HCT116 (cell line): ENCODE measurements around the gene TCF7.

Experiments used
- EGR1 ChIP-seq: IDR thresholded peaks from 2 replicates; pipeline ENCODE4 v1.6.1; 2012; ENCODE audit warnings: low read depth
- EZH2 ChIP-seq: fragments of 200-600 bp; sonication (generic); IDR thresholded peaks from 2 replicates; pipeline ENCODE4 v1.6.1; 2017; ENCODE audit warnings: antibody characterized with exemption, mixed run types
- EZH2phosphoT487 ChIP-seq: fragments of 200-600 bp; IDR thresholded peaks from 2 replicates; pipeline ENCODE4 v1.6.1; 2018; ENCODE audit warnings: antibody characterized with exemption, borderline replicate concordance
- FOSL1 ChIP-seq: IDR thresholded peaks from 2 replicates; pipeline ENCODE4 v1.6.1; 2012; ENCODE audit warnings: low read depth
- POLR2A ChIP-seq: IDR thresholded peaks from 2 replicates; pipeline ENCODE4 v1.7.0; 2011; ENCODE audit warnings: borderline replicate concordance; ENCODE audit not compliant: insufficient read depth, insufficient read length; ENCODE audit errors: extremely low read depth
- YY1 ChIP-seq: IDR thresholded peaks from 2 replicates; pipeline ENCODE4 v1.6.1; 2011; ENCODE audit warnings: low read length, low read depth, moderate library complexity, mild to moderate bottlenecking; ENCODE audit not compliant: insufficient replicate concordance; ENCODE audit errors: extremely low read depth
- TF ChIP-seq, protein P1 (sequence below): IDR thresholded peaks from 2 replicates; pipeline ENCODE4 v1.6.1; 2012
- TF ChIP-seq, protein P2 (sequence below), 3 experiments: fragments of 200-600 bp in 1 of 3; sonication (generic) in 1 of 3; IDR thresholded peaks in 2 of 3; conservative IDR thresholded peaks in 1 of 3; 2 replicates each; pipeline ENCODE4 v1.5.1; 2012 to 2017; ENCODE audit warnings: low read depth in 2 of 3, low read length in 2 of 3, antibody characterized with exemption in 1 of 3, borderline replicate concordance in 1 of 3, control low read depth in 1 of 3, mild to moderate bottlenecking in 1 of 3, mixed read lengths in 1 of 3, mixed run types in 1 of 3, moderate library complexity in 1 of 3; ENCODE audit not compliant: insufficient read depth in 1 of 3

DNA sequence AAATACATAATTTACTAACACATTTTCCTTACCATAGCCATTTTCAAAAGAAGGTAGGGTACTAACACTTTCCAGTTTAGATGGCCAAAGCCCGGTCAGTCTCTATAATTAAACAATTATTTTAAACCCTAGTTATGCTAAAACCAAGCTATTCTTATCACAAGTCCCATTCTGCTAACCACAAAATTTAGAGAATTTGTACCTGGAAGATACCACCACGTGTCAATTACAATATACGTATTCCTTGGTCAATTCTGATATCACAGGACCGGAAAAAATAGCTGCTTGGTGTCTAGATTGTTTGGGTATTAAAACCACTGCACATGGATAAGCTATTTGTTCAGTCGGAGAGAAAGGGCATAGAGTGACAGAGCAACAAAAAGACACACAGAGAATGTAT, 81.2 kb downstream of the TCF7 start:
- TF ChIP-seq, protein P1, sequence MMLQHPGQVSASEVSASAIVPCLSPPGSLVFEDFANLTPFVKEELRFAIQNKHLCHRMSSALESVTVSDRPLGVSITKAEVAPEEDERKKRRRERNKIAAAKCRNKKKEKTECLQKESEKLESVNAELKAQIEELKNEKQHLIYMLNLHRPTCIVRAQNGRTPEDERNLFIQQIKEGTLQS, result no peak
- TF ChIP-seq, protein P2, sequence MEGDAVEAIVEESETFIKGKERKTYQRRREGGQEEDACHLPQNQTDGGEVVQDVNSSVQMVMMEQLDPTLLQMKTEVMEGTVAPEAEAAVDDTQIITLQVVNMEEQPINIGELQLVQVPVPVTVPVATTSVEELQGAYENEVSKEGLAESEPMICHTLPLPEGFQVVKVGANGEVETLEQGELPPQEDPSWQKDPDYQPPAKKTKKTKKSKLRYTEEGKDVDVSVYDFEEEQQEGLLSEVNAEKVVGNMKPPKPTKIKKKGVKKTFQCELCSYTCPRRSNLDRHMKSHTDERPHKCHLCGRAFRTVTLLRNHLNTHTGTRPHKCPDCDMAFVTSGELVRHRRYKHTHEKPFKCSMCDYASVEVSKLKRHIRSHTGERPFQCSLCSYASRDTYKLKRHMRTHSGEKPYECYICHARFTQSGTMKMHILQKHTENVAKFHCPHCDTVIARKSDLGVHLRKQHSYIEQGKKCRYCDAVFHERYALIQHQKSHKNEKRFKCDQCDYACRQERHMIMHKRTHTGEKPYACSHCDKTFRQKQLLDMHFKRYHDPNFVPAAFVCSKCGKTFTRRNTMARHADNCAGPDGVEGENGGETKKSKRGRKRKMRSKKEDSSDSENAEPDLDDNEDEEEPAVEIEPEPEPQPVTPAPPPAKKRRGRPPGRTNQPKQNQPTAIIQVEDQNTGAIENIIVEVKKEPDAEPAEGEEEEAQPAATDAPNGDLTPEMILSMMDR (IDR thresholded peaks at IDR 0.05 in 2 of 3, conservative IDR thresholded peaks at IDR 0.05 in 1 of 3; ENCODE audit: borderline replicate concordance in 1 of 3, insufficient read depth in 1 of 3, low read depth in 2 of 3, low read length in 2 of 3), result no peak
- TF ChIP-seq POLR2A (no peak), EZH2phosphoT487 (no peak), FOSL1 (no peak), YY1 (no peak), EGR1 (no peak), EZH2 (no peak)
